Neuronal stem cell (in vitro differentiated cells): ENCODE results near the gene RDH8.

Source experiments
- DNase-seq: peaks from one replicate; pipeline ENCODE4 v3.0.0-alpha.2; 2013; ENCODE audit warnings: low spot score
- H2AFZ ChIP-seq: one replicate; pipeline ENCODE4 v1.6.1; 2013; ENCODE audit warnings: mild to moderate bottlenecking, low read length, inconsistent platforms
- H2AK5ac ChIP-seq: 2 replicates; pipeline ENCODE4 v1.6.1; 2013; ENCODE audit warnings: low read depth, mild to moderate bottlenecking, inconsistent platforms, low read length, moderate library complexity, mixed read lengths
- H2BK120ac ChIP-seq: 2 replicates; pipeline ENCODE4 v1.6.1; 2013; ENCODE audit warnings: low read depth, mild to moderate bottlenecking, inconsistent platforms, low read length, moderate library complexity, mixed read lengths
- H2BK12ac ChIP-seq: one replicate; pipeline ENCODE4 v1.6.1; 2013; ENCODE audit warnings: low read length, inconsistent platforms
- H2BK15ac ChIP-seq: 2 replicates; pipeline ENCODE4 v1.6.1; 2013; ENCODE audit warnings: mild to moderate bottlenecking, low read length, inconsistent platforms, mixed read lengths
- H2BK5ac ChIP-seq: one replicate; pipeline ENCODE4 v1.6.1; 2013; ENCODE audit warnings: inconsistent platforms, mild to moderate bottlenecking, low read length, moderate library complexity
- H3K14ac ChIP-seq: one replicate; pipeline ENCODE4 v1.6.1; 2013; ENCODE audit warnings: low read length, inconsistent platforms
- H3K18ac ChIP-seq: 2 replicates; pipeline ENCODE4 v1.6.1; 2013; ENCODE audit warnings: low read length, inconsistent platforms
- H3K23ac ChIP-seq: 2 replicates; pipeline ENCODE4 v1.6.1; 2013; ENCODE audit warnings: low read depth, mild to moderate bottlenecking, mixed read lengths, low read length, inconsistent platforms; ENCODE audit not compliant: poor library complexity
- H3K27ac ChIP-seq: replicated peaks from 3 replicates; pipeline ENCODE4 v1.5.1; 2013; ENCODE audit warnings: low read length, inconsistent platforms
- H3K27me3 ChIP-seq, 3 experiments: 2 replicates each; pipeline ENCODE4 v1.6.1; 2013; ENCODE audit warnings: low read length in 3 of 3, mild to moderate bottlenecking in 2 of 3, inconsistent platforms in 1 of 3, low read depth in 1 of 3, mixed read lengths in 1 of 3, moderate library complexity in 1 of 3; ENCODE audit not compliant: control insufficient read depth in 3 of 3, insufficient read depth in 3 of 3
- H3K36me3 ChIP-seq, 2 donors: replicated peaks in 1 of 2; 2 replicates each; pipeline ENCODE4 v1.6.1; 2013; ENCODE audit warnings: low read length in 2 of 2; ENCODE audit not compliant: control insufficient read depth in 2 of 2, insufficient read depth in 2 of 2
- H3K4ac ChIP-seq: 2 replicates; pipeline ENCODE4 v1.6.1; 2013; ENCODE audit warnings: inconsistent platforms, mild to moderate bottlenecking, low read length, moderate library complexity
- H3K4me1 ChIP-seq, 2 donors: 1 replicate in 1 of 2; 2 replicates in 1 of 2; pipeline ENCODE4 v1.6.1; 2013; ENCODE audit warnings: low read length in 2 of 2, low read depth in 1 of 2; ENCODE audit not compliant: control insufficient read depth in 2 of 2, insufficient read depth in 1 of 2
- H3K4me2 ChIP-seq: one replicate; pipeline ENCODE4 v1.6.1; 2013; ENCODE audit warnings: mild to moderate bottlenecking, low read length, inconsistent platforms; ENCODE audit not compliant: insufficient read depth, poor library complexity, severe bottlenecking
- H3K4me3 ChIP-seq, 2 donors: 2 replicates each; pipeline ENCODE4 v1.5.1; 2013; ENCODE audit warnings: low read length in 2 of 2, mild to moderate bottlenecking in 2 of 2, inconsistent platforms in 1 of 2, moderate library complexity in 1 of 2
- H3K79me1 ChIP-seq: one replicate; pipeline ENCODE4 v1.6.1; 2013; ENCODE audit warnings: low read depth, mild to moderate bottlenecking, inconsistent platforms, low read length, moderate library complexity
- H3K9ac ChIP-seq: one replicate; pipeline ENCODE4 v1.6.1; 2013; ENCODE audit warnings: mild to moderate bottlenecking, low read depth, low read length, inconsistent platforms; ENCODE audit not compliant: poor library complexity
- H3K9me3 ChIP-seq, 2 donors: replicated peaks in 1 of 2; 2 replicates each; pipeline versions ENCODE3 to v1.6.1; 2013; ENCODE audit warnings: low read length in 2 of 2, mild to moderate bottlenecking in 2 of 2, inconsistent platforms in 1 of 2, low read depth in 1 of 2, mixed read lengths in 1 of 2, moderate library complexity in 1 of 2; ENCODE audit not compliant: control insufficient read depth in 2 of 2, insufficient read depth in 1 of 2
- H4K8ac ChIP-seq: one replicate; pipeline ENCODE4 v1.6.1; 2013; ENCODE audit warnings: low read depth, mild to moderate bottlenecking, inconsistent platforms, low read length, moderate library complexity
- H4K91ac ChIP-seq: one replicate; pipeline ENCODE4 v1.6.1; 2013; ENCODE audit warnings: low read length, low read depth, mild to moderate bottlenecking, inconsistent platforms; ENCODE audit not compliant: poor library complexity
- WGBS, 2 donors: extraction: QIAGEN DNeasy Blood & Tissue Kit; methylation state at CpG; one replicate each; pipeline ENCODE4 v1.1.7; 2013; ENCODE audit warnings: missing lambda C conversion rate in 2 of 2, mixed read lengths in 1 of 2; ENCODE audit not compliant: insufficient read length in 2 of 2, insufficient replicate concordance in 1 of 2; ENCODE audit errors: extremely low coverage in 2 of 2; 5-methylcytosine and 5-hydroxymethylcytosine counted together

RDH8 gene

GRCh38 chr19:10008184-10008765 is 5.0 kb upstream of the RDH8 start:
- Histone ChIP-seq H3K4me2 (no peak overlapping the region), H3K9ac (no peak overlapping the region), H3K79me1 (no peaks in the 10 kb centered on the region), H3K4ac (no peak overlapping the region), H3K36me3 (no peaks in the 10 kb centered on the region), H3K4me1 (peaks cover 13 to 17% of the 10 kb centered on the region in 2 donors), H3K4me3 (no peak overlapping the region), H3K18ac (no peak overlapping the region), H2BK12ac (no peak overlapping the region), H2AFZ (no peak overlapping the region), H4K8ac (no peak overlapping the region), H3K9me3 (peaks cover 0 to 3% of the 10 kb centered on the region in 2 donors), H3K27ac (no peak overlapping the region), H2BK5ac (no peak overlapping the region), H3K14ac (no peak overlapping the region), H2BK120ac (no peak overlapping the region), H3K27me3 (peaks cover 9 to 53% (median 27%) of the 10 kb centered on the region in 3 experiments), H2AK5ac (no peak overlapping the region), H3K23ac (peak overlapping the region; percentile 20), H2BK15ac (no peak overlapping the region), H4K91ac (no peak overlapping the region)
- DNase-seq = no peak
- no CpG with 5 or more reads among the region's 11 CpGs for WGBS, 2 donors

GRCh38 chr19:10009714-10010224 is 3.5 kb upstream of the RDH8 start:
- Histone ChIP-seq H3K27me3 (peaks cover 9 to 59% (median 27%) of the 10 kb centered on the region in 3 experiments), H4K91ac (no peak overlapping the region)

GRCh38 chr19:10010247-10010691 is 3.0 kb upstream of the RDH8 start, which contains the start of gene COL5A3:
COL5A3 (minus strand) TSS chr19:10010504; CDS start chr19:10010385, 119 bp downstream.
- no peak within 1 kb of the TSS for H4K91ac ChIP-seq
- H3K4me1 ChIP-seq = peaks cover 13 to 17% of the 10 kb centered on the region in 2 donors
- peak within 1 kb of the TSS; percentile 18 for H3K4me2 ChIP-seq
- no peak within 1 kb of the TSS for H3K27ac ChIP-seq
- H3K18ac ChIP-seq = peak within 1 kb of the TSS; percentile 65
- no peaks in the 10 kb centered on the region for H3K36me3 ChIP-seq
- no peak within 1 kb of the TSS for H3K4ac ChIP-seq
- H3K14ac ChIP-seq = peak within 1 kb of the TSS; percentile 25
- peak within 1 kb of the TSS; percentile 24 for H3K9ac ChIP-seq
- peaks cover 0 to 3% of the 10 kb centered on the region in 2 donors for H3K9me3 ChIP-seq
- no peak within 1 kb of the TSS for H2BK15ac ChIP-seq
- H2AFZ ChIP-seq = no peak within 1 kb of the TSS
- no peak within 1 kb of the TSS for H4K8ac ChIP-seq
- no peak for DNase-seq
- no peak within 1 kb of the TSS for H2BK120ac ChIP-seq
- H2BK5ac ChIP-seq = no peak within 1 kb of the TSS
- H3K79me1 ChIP-seq = no peaks in the 10 kb centered on the region
- H3K27me3 ChIP-seq = peaks cover 9 to 62% (median 27%) of the 10 kb centered on the region in 3 experiments
- no CpG with 5 or more reads among the region's 38 CpGs for WGBS, 2 donors
- H2BK12ac ChIP-seq = no peak within 1 kb of the TSS
- H3K4me3 ChIP-seq = no peak within 1 kb of the TSS
- H3K23ac ChIP-seq = peak within 1 kb of the TSS; percentile 66
- no peak within 1 kb of the TSS for H2AK5ac ChIP-seq

More at GRCh38 chr19:10009714-10010224, 3.5 kb upstream of the RDH8 start:
- Histone ChIP-seq H3K9ac (peak overlapping the region; percentile 24), H2BK15ac (no peak overlapping the region), H2BK5ac (no peak overlapping the region), H3K18ac (peak overlapping the region; percentile 65), H3K4me1 (peaks cover 13 to 17% of the 10 kb centered on the region in 2 donors), H3K14ac (peak overlapping the region; percentile 25), H3K4me2 (no peak overlapping the region), H3K4me3 (no peak overlapping the region), H3K4ac (no peak overlapping the region), H3K9me3 (peaks cover 0 to 3% of the 10 kb centered on the region in 2 donors), H2AFZ (no peak overlapping the region), H3K23ac (peak overlapping the region; percentile 66), H3K36me3 (no peaks in the 10 kb centered on the region), H2AK5ac (no peak overlapping the region), H2BK12ac (no peak overlapping the region), H2BK120ac (no peak overlapping the region), H3K79me1 (no peaks in the 10 kb centered on the region), H3K27ac (no peak overlapping the region), H4K8ac (no peak overlapping the region)
- DNase-seq = no peak
- WGBS, 2 donors = no CpG with 5 or more reads among the region's 22 CpGs

- Histone ChIP-seq H3K27me3 (peaks cover 9 to 62% (median 27%) of the 10 kb centered on the region in 3 experiments), H2BK120ac (no peak overlapping the region)
These were observed 2.3 kb upstream of the RDH8 start for GRCh38 chr19:10010939-10011338.

More at GRCh38 chr19:10010939-10011338, 2.3 kb upstream of the RDH8 start:
- Histone ChIP-seq H3K36me3 (no peaks in the 10 kb centered on the region), H3K9ac (no peak overlapping the region), H3K4me2 (no peak overlapping the region), H3K79me1 (no peaks in the 10 kb centered on the region), H3K9me3 (peaks cover 0 to 3% of the 10 kb centered on the region in 2 donors), H3K4ac (no peak overlapping the region), H3K4me3 (no peak overlapping the region), H3K27ac (no peak overlapping the region), H3K23ac (no peak overlapping the region), H2BK12ac (no peak overlapping the region), H2AFZ (no peak overlapping the region), H4K8ac (no peak overlapping the region), H3K18ac (no peak overlapping the region), H4K91ac (no peak overlapping the region), H3K4me1 (peaks cover 13 to 17% of the 10 kb centered on the region in 2 donors), H2BK15ac (no peak overlapping the region), H2BK5ac (no peak overlapping the region), H3K14ac (no peak overlapping the region), H2AK5ac (no peak overlapping the region)
- WGBS, 2 donors = no CpG with 5 or more reads among the region's 9 CpGs
- DNase-seq = no peak
